ENCODE data around the gene GALC. TPM values are rescaled to one million over a fixed set of nuclear protein-coding genes. Genes with fewer than 3 reads are reported as not detected.

The GALC gene
- total RNA-seq, 1 donor from 2014 or later: 21.2 TPM

GRCh38 chr14:87934185-87934584 is 58.8 kb downstream of the GALC start:
- H3K9ac ChIP-seq (ENCODE audit: low read length): no peak overlapping the region
- no peak overlapping the region for H3K4me3 Mint-ChIP-seq (ENCODE audit: unreplicated experiment)
- no peaks in the 10 kb centered on the region for H3K36me3 ChIP-seq (ENCODE audit: insufficient read depth, low read length)
- H3K27ac Mint-ChIP-seq (ENCODE audit: unreplicated experiment): no peak overlapping the region
- TF ChIP-seq EZH2 (IDR thresholded peaks at IDR 0.05; ENCODE audit: insufficient read depth, low read length) (no peak), CTCF (IDR thresholded peaks at IDR 0.05; ENCODE audit: insufficient read depth, low read depth, low read length) (no peak)
- no peaks in the 10 kb centered on the region for H3K9me3 ChIP-seq (ENCODE audit: insufficient read depth, low read depth, low read length)
- H3K4me2 ChIP-seq (ENCODE audit: low read length): no peak overlapping the region
- H3K4me1 Mint-ChIP-seq (ENCODE audit: low read depth, unreplicated experiment): peaks cover under 1% of the 10 kb centered on the region
- H2AFZ ChIP-seq (ENCODE audit: low read depth, low read length): no peak overlapping the region
- FAIRE-seq (no peak), DNase-seq (ENCODE audit: low read depth) (no peak)
- no peak overlapping the region for H3K4me3 ChIP-seq (ENCODE audit: insufficient read depth, low read depth, low read length)
- H3K36me3 Mint-ChIP-seq (ENCODE audit: low read depth, unreplicated experiment): no peaks in the 10 kb centered on the region
- no peaks in the 10 kb centered on the region for H3K4me1 ChIP-seq (ENCODE audit: insufficient read depth, low read length)
- no peaks in the 10 kb centered on the region for H3K27me3 ChIP-seq (ENCODE audit: insufficient read depth, low read length)
- no peaks in the 10 kb centered on the region for H3K79me2 ChIP-seq (ENCODE audit: insufficient read depth, low read length)
- H3K27ac ChIP-seq (ENCODE audit: low read depth, low read length): no peak overlapping the region
- H3K27me3 Mint-ChIP-seq (ENCODE audit: low read depth, unreplicated experiment): no peaks in the 10 kb centered on the region
- H3K9me3 Mint-ChIP-seq (ENCODE audit: unreplicated experiment): peaks cover 6% of the 10 kb centered on the region
- no peaks in the 10 kb centered on the region for H4K20me1 ChIP-seq (ENCODE audit: insufficient read depth, low read length)

GRCh38 chr14:87916886-87917275 is 76.1 kb downstream of the GALC start:
- H3K27ac Mint-ChIP-seq (ENCODE audit: unreplicated experiment): no peak overlapping the region
- Histone ChIP-seq H3K4me3 (ENCODE audit: insufficient read depth, low read depth, low read length) (no peak overlapping the region), H2AFZ (ENCODE audit: low read depth, low read length) (no peak overlapping the region), H3K9me3 (ENCODE audit: insufficient read depth, low read depth, low read length) (peaks cover 2% of the 10 kb centered on the region), H4K20me1 (ENCODE audit: insufficient read depth, low read length) (no peaks in the 10 kb centered on the region), H3K27ac (ENCODE audit: low read depth, low read length) (no peak overlapping the region), H3K9ac (ENCODE audit: low read length) (no peak overlapping the region), H3K36me3 (ENCODE audit: insufficient read depth, low read length) (no peaks in the 10 kb centered on the region), H3K27me3 (ENCODE audit: insufficient read depth, low read length) (no peaks in the 10 kb centered on the region), H3K4me1 (ENCODE audit: insufficient read depth, low read length) (no peaks in the 10 kb centered on the region), H3K79me2 (ENCODE audit: insufficient read depth, low read length) (no peaks in the 10 kb centered on the region), H3K4me2 (ENCODE audit: low read length) (no peak overlapping the region)
- no peak overlapping the region for H3K4me3 Mint-ChIP-seq (ENCODE audit: unreplicated experiment)
- DNase-seq (ENCODE audit: low read depth) (no peak), FAIRE-seq (no peak)
- no peak for TF ChIP-seq CTCF (IDR thresholded peaks at IDR 0.05; ENCODE audit: insufficient read depth, low read depth, low read length)
- TF ChIP-seq EZH2 (IDR thresholded peaks at IDR 0.05; ENCODE audit: insufficient read depth, low read length): no peak
- H3K9me3 Mint-ChIP-seq (ENCODE audit: unreplicated experiment): peaks cover 4% of the 10 kb centered on the region
- no peaks in the 10 kb centered on the region for H3K36me3 Mint-ChIP-seq (ENCODE audit: low read depth, unreplicated experiment)
- H3K4me1 Mint-ChIP-seq (ENCODE audit: low read depth, unreplicated experiment): peaks cover 11% of the 10 kb centered on the region
- peaks cover 3% of the 10 kb centered on the region for H3K27me3 Mint-ChIP-seq (ENCODE audit: low read depth, unreplicated experiment)

GRCh38 chr14:87916103-87916885 is 76.7 kb downstream of the GALC start:
- Mint-ChIP-seq H3K9me3 (ENCODE audit: unreplicated experiment) (peaks cover 4% of the 10 kb centered on the region), H3K4me3 (ENCODE audit: unreplicated experiment) (no peak overlapping the region), H3K27me3 (ENCODE audit: low read depth, unreplicated experiment) (peaks cover 3% of the 10 kb centered on the region), H3K27ac (ENCODE audit: unreplicated experiment) (no peak overlapping the region), H3K4me1 (ENCODE audit: low read depth, unreplicated experiment) (peaks cover 11% of the 10 kb centered on the region), H3K36me3 (ENCODE audit: low read depth, unreplicated experiment) (no peaks in the 10 kb centered on the region)
- TF ChIP-seq CTCF (IDR thresholded peaks at IDR 0.05; ENCODE audit: insufficient read depth, low read depth, low read length) (no peak), EZH2 (IDR thresholded peaks at IDR 0.05; ENCODE audit: insufficient read depth, low read length) (no peak)
- Histone ChIP-seq H3K27me3 (ENCODE audit: insufficient read depth, low read length) (no peaks in the 10 kb centered on the region), H3K9ac (ENCODE audit: low read length) (no peak overlapping the region), H4K20me1 (ENCODE audit: insufficient read depth, low read length) (no peaks in the 10 kb centered on the region), H3K4me2 (ENCODE audit: low read length) (no peak overlapping the region), H3K36me3 (ENCODE audit: insufficient read depth, low read length) (no peaks in the 10 kb centered on the region), H3K9me3 (ENCODE audit: insufficient read depth, low read depth, low read length) (peaks cover 2% of the 10 kb centered on the region), H3K4me1 (ENCODE audit: insufficient read depth, low read length) (no peaks in the 10 kb centered on the region), H2AFZ (ENCODE audit: low read depth, low read length) (no peak overlapping the region), H3K27ac (ENCODE audit: low read depth, low read length) (no peak overlapping the region), H3K4me3 (ENCODE audit: insufficient read depth, low read depth, low read length) (no peak overlapping the region), H3K79me2 (ENCODE audit: insufficient read depth, low read length) (no peaks in the 10 kb centered on the region)
- DNase-seq (ENCODE audit: low read depth): no peak
- no peak for FAIRE-seq

Data from astrocyte (in vitro differentiated cells and primary cell).